GM18511 (cell line): ENCODE data around the gene DUS4L.
"Not testable (repeated sequence)": the region's sequence is repeated elsewhere in the genome, so short reads cannot be mapped to it uniquely, and the experiment has no call there.

Experiments
- ATAC-seq: cut with Tn5 transposase; IDR thresholded peaks from one replicate; pipeline ENCODE4 v1.9.1; 2021; ENCODE audit warnings: mild to moderate bottlenecking, moderate library complexity; ENCODE audit not compliant: unreplicated experiment

The DUS4L gene, protein sequence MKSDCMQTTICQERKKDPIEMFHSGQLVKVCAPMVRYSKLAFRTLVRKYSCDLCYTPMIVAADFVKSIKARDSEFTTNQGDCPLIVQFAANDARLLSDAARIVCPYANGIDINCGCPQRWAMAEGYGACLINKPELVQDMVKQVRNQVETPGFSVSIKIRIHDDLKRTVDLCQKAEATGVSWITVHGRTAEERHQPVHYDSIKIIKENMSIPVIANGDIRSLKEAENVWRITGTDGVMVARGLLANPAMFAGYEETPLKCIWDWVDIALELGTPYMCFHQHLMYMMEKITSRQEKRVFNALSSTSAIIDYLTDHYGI

DNA sequence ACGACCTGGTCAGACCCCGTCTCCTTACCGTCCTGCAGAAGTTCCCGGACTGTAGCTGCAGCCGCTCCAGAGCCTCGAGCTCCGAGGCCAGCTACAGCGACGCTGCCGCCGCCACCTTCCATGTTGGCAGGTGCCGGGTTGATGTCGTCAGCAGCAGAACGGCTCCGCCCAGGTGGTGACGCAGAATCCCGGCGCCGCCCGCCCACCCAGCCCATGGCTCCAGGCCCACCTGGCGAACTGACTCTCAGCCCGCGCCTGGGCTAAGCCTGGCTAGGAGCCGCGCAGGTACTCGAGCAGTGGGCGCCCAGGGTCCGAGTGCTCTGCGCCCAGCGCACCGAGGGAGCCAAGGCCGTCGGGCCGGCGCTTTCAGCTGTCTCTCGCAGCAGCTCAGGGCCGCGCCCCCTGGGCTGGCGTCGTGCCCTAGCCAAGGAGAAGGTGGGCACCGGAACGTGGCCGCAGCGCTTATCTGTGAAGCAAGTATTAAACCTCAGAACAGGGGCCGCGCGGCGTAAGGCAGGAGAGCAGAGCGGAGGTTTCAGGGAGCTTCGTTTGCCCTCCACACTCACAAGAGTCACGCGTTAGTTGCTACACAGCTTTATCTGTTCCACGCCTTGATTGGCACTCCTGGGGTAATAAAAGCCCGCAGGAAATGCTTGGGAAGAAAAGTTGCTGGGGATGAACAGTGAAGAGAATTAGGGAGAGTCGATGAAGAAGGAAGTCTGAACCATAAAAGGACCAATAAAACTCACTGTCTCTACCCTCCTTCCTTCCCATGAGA is at the start of gene DUS4L, which contains the start of gene COG5:
TSS of gene DUS4L (plus strand) at position 197 of the 778 bp plus-strand sequence. CDS start 3,100 bp downstream, outside the sequence.
TSS of gene COG5 (minus strand) at position 146 of the 778 bp plus-strand sequence. CDS start at position 122, 24 bp downstream.
- ATAC-seq, result peak; percentile 98

DNA sequence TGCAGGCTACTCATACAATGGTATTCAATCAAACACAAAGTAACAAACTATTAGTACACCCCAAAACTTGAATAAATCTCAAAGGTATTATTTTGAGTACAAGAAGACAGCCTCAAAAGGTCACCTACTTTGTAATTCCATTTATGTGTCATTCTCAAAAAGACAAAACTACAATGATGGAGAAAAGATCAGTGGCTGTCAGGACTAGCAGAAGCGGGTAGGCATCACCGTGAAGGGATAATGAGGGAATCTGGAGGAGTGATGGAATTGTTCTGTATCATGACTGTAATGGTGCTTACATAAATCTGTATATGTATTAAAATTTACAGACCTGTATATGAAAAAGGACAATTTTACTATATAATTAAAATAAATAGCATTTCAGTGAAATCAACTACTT is 37.1 kb upstream of the DUS4L start:
- no peak for ATAC-seq

DNA sequence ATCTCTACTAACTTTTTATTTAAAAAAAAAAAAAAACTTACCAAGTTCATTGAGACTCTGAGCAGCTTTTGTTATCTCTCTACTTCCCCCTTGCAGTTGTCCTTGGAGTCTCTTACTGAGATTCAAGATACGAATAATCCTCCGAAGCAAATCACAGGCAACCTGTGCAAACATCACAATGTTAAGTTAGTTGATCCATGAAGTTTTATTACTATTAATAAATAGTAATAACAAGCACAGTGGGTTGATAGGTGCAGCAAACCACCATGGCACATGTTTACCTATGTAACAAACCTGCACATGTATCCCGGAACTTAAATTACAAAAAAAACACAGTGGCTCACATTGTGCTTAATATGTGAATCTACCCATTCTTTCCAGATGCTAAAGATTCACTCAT is 36.6 kb upstream of the DUS4L start:
- no peak for ATAC-seq

DNA sequence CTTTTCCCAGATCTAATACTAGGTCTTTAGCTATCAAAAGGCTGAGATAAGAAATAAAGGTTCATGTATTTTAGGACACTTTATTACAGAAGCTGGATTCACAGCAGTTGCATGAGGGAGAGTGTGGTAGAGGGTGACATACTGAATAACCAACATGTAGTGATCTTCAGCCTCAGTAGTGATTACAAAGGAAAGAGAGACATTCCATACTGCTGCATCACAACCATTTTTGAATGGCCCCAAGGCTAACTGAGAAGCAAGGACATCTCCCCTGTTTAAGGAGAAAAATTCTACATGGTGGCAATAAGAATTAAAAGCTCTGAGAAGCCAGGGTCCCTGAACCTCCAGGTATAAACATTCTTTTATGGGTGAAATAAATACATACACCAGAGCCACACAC is 35.3 kb upstream of the DUS4L start:
- ATAC-seq, result no peak

DNA sequence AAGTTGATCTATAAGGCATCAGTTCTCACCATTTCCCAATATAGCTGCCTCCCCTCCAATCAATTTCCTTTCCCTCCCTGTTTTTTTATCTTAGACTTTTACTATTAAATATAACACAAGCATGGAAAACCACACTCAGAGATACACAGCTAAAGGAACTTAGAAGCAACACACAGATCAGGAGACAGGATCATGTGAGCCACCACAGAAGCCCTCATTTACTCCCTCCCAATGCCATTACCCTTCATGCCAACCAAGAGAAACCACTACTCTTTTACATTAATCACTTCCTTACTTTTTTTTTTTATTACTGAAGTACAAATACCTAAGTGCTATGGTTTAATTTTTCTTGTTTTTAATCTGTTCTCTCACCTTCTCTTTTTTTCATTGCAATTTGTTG is 33.0 kb upstream of the DUS4L start:
- ATAC-seq, result no peak

DNA sequence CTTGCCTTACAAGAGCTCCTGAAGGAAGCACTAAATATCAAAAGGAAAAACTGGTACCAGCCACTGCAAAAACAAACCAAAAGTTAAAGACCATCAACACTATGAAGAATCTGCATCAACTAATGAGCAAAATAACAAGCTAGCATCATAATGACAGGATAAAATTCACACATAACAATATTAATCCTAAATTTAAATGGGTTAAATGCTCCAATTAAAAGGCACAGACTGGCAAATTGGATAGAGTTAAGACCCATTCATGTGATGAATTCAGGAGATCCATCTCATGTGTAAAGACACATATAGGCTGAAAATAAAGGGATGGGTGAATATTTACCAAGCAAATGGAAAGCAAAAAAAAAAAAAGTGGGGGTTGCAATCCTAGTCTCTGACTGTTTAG is 29.6 kb upstream of the DUS4L start:
- ATAC-seq, result no peak

DNA sequence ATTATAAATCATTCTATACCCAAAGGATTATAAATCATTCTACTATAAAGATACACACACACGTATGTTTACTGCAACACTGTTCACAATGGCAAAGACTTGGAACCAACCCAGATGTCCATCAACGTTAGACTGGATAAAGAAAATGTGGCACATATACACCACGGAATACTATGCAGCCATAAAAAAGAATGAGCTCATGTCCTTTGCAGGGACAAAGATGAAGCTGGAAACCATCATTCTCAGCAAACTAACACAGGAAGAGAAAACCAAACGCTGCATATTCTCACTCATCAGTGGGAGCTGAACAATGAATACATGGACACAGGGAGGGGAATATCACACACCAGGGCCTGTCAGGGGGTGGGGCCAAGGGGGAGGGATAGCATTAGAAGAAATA is 26.5 kb upstream of the DUS4L start:
- not testable (repeated sequence) for ATAC-seq

DNA sequence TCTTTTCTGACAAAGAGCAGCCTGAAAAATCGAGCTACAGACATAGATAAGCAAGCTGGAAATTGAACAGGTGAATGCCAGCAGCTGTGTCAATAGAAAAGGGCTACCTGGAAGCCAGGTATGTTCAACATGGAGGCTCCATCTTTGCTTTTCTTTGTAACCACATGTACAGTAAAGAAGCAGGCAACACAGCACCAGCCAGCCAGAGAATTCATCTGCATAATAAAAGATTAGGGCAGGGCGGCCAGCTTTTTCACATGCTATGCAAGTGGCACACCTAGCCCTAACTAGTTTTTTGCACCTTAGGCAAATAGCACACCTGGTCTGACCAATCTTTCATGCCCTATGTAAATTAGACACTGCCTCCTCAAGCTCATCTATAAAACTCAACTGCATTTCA is 25.8 kb upstream of the DUS4L start:
- no peak for ATAC-seq

DNA sequence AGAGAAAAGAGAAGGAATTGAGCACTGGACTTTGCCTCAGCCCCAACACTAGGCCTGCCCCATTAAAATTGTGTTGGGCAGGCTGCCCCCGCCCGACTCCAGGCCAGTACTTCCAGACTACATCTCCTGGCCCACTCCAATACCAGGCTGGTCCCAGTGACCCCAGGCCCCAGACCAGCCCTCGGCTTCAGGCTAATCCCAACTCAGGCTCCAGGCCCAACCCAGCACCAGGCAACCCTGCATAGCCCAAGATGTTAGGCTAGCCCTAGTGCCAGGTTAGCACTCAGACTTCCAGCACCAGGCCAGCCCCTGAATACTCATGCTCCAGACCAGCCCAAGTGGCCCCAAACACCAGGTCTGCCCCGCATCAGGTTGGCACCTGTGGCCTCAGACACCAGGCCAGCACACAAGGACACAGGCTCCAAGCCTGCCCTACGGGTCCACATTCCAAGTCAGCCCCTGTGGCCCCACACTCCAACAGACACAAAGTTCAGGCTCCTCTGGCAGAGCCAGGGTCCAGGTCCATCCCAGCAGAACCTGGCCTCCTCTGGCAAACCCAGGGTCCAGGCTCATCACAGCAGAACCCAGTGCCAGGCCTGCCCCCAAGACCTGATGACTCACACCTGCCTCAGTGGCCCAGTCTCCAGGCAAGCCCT is 20.3 kb upstream of the DUS4L start:
- no peak for ATAC-seq

DNA sequence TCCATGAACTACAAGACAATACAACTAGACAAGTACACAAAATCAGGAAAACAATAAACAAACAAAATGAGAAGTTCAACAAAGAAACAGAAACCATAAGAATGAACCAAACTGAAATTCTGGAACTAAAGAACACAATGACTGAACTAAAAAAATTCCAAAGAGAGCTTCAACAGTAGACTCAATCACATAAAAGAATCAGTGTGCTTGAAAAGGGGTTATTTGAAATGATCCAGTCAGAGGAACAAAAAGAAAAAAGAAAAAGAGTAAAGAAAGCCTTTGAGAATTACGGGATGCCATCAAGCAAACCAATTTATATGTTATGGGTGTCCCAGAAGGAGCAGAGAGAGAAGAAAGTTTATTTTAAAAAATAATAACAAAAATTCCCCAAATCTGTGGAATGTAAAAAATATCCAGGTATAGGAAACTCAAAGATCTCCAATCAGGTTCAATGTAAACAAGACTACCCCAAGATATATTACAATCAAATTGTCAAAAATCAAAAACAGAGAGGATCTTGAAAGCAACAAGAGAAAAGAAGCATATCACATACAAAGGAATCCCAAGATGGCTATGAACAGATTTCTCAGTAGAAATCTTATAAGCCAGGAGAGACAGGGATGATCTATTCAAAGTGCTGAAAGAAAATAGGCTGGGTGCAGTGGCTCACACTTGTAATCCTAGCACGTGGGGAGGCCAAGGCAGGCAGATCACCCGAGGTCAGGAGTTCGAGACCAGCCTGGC is 18.8 kb upstream of the DUS4L start:
- ATAC-seq, result no peak

DNA sequence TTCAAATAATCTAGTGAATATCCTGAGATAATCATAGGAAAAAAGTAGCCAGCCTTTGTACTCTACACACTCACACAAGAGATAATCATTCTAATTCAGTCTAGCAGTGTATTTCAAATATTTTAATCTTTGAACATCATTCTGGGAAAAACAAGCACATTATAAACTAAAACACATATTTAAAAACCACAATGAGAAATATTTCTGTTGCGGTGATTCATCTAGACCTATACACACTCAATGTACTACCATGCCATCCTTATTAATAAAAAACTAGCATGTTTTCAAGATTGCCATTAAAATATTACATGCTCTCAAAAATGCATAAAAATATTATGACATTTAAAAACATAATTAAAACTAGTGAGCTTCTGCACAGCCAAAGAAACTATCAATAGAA is 11.8 kb upstream of the DUS4L start:
- ATAC-seq, result no peak

DNA sequence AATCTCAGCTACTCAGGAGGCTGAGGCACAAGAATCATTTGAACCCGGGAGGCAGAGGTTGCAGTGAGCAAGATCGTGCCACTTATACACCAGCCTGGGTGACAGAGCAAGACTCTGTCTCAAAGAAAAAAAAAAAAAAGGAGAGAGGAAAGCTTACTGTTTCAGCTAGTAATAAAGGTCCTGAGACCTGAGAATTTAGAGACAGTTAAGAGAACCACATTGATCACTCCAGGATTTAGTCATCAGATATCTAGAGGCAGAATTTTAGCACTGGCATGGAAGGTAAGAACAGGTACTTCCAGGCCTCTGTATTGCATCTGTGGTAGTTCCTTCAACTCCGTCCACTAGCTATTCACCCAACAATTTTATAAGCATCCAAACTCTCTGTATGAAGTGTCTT is 7.9 kb upstream of the DUS4L start:
- ATAC-seq, result no peak

DNA sequence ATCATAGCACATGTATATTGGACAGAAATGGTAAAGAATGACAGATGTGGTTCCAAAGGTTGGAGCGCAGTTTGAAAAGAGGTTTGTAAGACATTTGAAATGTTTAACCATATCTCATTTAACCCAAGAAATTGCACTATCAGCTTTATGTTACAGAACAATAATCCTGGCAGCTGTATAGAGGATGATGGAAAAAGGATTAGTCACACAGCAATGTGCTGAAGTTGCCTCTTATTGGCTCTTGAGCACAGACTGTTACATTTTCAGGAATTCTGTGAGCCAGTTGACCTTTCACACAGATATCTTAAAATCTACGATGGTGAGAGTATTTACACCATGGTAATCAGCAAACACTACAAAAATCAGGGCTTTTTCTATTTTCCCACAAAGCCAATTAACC is 3.9 kb upstream of the DUS4L start:
- no peak for ATAC-seq

DNA sequence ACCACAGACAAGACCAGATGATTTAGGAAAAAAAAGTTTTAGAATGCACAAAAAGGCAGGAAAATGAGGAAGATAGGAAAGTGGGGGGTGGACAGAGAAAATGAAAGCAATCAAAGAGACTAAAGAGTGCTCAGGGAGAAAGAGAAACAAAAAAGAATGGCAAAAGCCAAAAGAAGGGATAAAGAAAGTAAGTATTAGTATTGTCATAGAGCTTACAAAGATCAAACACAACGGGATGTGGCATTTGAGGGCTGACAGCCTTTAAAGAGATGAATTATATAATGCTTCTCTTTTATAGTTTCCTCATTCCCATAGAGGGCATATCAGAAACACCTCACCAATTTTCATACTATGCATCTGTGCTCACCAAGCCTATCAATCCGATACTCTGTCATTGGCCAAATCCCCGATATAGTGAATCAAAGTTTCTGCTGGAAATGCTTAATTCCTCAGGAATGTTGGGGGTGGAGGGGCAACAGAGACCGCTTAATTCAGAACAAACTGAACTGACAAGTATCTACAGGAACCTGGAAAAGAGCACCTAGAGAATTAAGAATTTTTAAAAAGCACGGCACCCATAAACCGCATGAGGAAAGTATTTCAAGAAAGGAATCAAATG is 2.8 kb upstream of the DUS4L start:
- ATAC-seq, result no peak

DNA sequence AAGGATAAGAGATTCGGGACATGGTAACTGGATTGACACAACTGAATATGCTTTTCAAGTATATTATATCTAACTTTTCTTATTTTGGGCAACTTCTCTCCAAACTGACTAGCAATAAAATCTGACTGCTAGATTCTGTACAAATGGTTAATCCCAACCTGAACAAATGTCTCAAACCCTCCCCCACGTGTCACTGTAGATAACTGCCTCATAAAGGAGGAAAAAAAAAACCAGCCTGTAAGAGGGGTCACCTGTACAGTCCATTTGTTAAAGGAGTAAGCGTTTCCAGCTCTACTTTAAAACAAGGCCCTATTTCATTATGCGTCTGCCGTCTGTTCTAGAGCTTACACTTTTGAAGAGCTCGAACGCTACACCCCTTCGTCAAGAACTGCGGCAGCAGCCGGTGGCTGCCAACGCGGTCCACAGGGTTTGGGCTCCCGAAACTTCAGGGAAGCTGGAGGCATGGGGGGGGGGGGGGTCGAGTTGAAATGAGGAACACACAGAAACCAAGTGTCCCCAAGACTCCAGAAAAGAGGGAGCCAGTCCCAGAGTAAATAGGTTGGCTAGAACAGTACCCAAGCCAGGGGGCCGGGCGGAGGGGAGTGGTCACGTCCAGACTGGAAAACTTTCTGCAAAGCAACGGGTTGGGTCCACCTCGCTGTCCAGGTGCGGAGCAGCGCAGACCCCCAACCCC is 543 bp upstream of the DUS4L start:
- ATAC-seq, result peak; percentile 76

DNA sequence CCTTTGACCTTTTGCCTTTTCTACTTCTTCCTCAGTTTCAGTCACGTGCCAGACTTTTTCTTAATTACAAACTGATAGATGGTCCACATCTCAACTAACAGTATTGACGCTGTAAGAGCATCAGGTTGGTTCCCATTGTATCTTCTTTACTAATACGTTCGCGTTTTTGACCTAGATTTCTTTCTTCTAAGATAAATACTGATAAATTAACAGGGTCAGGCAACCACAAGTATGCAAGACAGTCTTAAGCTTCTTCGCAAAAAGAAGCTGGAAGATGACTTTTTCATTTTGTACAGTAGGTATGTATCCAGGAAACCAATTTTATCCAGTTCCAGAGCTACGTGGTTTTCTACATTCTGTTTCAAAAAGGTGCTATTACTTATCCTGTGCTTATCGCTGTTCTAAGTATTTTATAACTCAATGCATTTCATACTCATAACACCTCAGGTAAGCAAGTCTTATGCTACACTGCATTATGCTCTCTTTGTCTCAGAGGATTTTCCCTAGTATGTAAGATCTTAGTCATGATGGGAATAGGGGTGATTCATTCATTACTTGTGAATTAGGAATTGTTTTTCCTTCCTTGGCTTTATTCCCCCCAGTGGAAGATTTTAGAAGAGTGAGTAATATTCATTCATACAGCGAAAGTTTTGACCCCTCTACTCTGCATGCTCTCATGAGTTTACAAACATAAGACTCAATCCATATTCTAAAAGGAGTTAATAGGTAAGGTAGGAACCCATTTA is 955 bp downstream of the DUS4L start:
- peak; percentile 2 for ATAC-seq

DNA sequence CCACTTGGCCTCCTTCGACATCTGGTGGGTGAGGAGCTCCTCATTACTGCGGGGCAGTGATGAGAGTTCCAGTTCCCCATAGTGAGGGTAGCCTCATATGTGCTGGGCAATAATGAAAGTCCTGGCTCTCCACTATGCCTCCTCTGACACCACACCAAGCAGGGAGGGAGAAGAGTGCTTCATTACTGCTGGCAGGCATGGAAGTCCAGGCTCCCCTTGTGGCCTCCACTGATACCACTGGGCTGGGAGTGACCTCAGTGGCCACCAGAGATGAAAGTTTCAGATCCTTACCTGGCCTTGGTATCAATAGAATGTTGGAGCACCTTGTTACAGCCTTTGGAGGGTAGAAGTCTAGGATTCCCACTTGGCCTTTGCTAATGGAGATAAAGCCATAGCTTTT is 6.5 kb downstream of the DUS4L start:
- no peak for ATAC-seq

DNA sequence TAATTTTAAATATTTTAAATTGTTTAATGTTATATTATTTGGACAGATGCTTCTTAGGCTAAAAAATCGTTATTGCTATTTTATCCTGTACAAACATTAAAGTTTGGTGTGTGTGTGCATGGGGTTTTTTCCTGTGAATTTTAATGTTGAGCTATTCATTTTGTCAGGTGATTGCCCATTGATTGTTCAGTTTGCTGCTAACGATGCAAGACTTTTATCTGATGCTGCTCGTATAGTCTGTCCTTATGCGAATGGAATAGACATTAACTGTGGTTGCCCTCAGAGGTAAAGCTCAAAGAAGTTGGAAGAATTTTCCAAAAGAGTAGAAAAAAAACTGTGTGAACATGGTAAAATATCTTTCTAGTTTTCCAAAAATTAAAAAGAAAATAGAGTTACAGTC is 9.8 kb downstream of the DUS4L start:
- no peak for ATAC-seq

DNA sequence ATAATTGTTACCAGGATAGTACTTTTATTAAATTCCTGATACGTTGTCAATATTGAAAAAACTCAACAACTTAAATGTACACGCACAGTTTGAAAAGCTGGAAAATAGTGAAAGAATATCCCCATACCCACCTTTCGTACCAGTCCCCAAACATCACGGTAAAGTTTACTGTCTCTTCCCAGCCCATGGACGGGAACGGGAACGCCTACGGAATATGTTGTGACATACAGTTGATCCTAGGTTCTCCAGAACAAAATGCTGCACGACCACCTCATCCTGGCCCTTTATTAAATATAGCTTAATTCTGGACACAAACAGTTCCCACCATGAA is 15.7 kb downstream of the DUS4L start:
- ATAC-seq, result no peak
